Measurements from ENCODE around the gene PIK3CD. TPM values are rescaled to one million over a fixed set of nuclear protein-coding genes. Genes with fewer than 3 reads are reported as not detected.

PIK3CD gene
- total RNA-seq, 4 donors from 2014 or later: 4.1 to 11.8 (median 7.7) TPM

DNA sequence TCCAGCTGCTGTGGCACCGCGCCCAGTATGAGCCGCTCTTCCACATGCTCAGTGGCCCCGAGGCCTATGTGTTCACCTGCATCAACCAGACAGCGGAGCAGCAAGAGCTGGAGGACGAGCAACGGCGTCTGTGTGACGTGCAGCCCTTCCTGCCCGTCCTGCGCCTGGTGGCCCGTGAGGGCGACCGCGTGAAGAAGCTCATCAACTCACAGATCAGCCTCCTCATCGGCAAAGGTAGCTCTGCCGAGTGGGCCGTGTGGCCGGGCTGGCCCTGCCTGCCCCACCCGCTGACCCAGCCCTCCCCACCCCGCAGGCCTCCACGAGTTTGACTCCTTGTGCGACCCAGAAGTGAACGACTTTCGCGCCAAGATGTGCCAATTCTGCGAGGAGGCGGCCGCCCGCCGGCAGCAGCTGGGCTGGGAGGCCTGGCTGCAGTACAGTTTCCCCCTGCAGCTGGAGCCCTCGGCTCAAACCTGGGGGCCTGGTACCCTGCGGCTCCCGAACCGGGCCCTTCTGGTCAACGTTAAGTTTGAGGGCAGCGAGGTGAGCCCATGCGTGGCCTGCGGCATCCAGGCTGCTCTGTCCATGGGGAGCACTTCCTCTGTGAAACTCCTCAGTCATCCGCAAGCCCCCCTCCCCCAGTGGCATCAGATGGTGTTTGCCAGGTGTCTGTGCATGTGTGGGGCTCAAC, 64.2 kb downstream of the PIK3CD start:
- Histone ChIP-seq H3K9me3 (no peaks in the 10 kb centered on the region), H3K36me3 (peaks cover 4 to 87% (median 4%) of the 10 kb centered on the region in 3 donors), H3K4me1 (peaks cover 6 to 42% (median 14%) of the 10 kb centered on the region in 3 donors), H3K4me3 (peak overlapping the region in 1 of 4 donors; percentile 36), H3K27me3 (no peaks in the 10 kb centered on the region), H3K27ac (peak overlapping the region in 1 of 4 donors; percentile 76)
- WGBS, 2 donors: 100% methylated on average over 4 of the region's 40 CpGs; no CpG with 5 or more reads in 1 of the 2 donors
- TF ChIP-seq POLR2A (IDR thresholded peaks at IDR 0.05): no peak
- TF ChIP-seq, protein P1, sequence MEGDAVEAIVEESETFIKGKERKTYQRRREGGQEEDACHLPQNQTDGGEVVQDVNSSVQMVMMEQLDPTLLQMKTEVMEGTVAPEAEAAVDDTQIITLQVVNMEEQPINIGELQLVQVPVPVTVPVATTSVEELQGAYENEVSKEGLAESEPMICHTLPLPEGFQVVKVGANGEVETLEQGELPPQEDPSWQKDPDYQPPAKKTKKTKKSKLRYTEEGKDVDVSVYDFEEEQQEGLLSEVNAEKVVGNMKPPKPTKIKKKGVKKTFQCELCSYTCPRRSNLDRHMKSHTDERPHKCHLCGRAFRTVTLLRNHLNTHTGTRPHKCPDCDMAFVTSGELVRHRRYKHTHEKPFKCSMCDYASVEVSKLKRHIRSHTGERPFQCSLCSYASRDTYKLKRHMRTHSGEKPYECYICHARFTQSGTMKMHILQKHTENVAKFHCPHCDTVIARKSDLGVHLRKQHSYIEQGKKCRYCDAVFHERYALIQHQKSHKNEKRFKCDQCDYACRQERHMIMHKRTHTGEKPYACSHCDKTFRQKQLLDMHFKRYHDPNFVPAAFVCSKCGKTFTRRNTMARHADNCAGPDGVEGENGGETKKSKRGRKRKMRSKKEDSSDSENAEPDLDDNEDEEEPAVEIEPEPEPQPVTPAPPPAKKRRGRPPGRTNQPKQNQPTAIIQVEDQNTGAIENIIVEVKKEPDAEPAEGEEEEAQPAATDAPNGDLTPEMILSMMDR (IDR thresholded peaks at IDR 0.05): no peak
- no peak for DNase-seq
- intact Hi-C loops (cut with DNase I): no loop called here

DNA sequence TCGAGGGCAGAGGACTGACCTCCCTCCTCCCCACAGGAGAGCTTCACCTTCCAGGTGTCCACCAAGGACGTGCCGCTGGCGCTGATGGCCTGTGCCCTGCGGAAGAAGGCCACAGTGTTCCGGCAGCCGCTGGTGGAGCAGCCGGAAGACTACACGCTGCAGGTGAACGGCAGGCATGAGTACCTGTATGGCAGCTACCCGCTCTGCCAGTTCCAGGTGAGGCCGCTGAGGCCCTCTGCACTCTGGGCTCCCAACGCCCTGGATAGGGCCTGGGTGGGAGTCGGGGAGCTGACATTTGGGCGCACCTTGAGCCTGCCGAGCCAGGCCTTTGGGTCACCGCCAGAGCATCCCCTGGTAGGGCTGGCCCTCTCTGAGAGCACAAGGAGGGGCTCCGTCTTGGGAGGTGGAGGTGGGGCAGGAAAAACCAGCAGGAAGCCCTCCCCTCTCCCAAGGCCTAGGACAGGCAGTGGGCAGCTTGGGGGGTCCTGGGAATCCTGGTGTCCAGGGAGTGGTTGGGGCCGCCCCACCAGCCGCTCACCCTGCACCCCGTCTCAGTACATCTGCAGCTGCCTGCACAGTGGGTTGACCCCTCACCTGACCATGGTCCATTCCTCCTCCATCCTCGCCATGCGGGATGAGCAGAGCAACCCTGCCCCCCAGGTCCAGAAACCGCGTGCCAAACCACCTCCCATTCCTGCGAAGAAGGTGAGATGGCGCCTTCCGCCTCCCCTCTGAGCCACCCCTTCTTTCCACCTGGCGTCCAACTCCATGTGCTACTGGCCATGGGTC, 65.1 kb downstream of the PIK3CD start:
- Histone ChIP-seq H3K9me3 (no peaks in the 10 kb centered on the region), H3K36me3 (peaks cover 4 to 87% (median 4%) of the 10 kb centered on the region in 3 donors), H3K27me3 (no peaks in the 10 kb centered on the region), H3K4me1 (peaks cover 6 to 51% (median 14%) of the 10 kb centered on the region in 3 donors), H3K4me3 (peak overlapping the region in 3 of 4 donors; percentile 22 to 55 (median 36)), H3K27ac (peak overlapping the region; percentile 35 to 76 (median 64))
- intact Hi-C loops (cut with DNase I): no loop called here
- DNase-seq: no peak
- TF ChIP-seq, protein P1 (IDR thresholded peaks at IDR 0.05): no peak
- no peak for TF ChIP-seq POLR2A (IDR thresholded peaks at IDR 0.05)
- 93 to 95% methylated on average over 4 to 5 of the region's 29 CpGs for WGBS, 2 donors

GRCh38 chr1:9717193-9718005, 65.9 kb downstream of the PIK3CD start:
- H3K4me1 ChIP-seq: peaks cover 6 to 55% (median 14%) of the 10 kb centered on the region in 3 donors
- peak in 1 of 4 donors; percentile 48 for TF ChIP-seq POLR2A (IDR thresholded peaks at IDR 0.05)
- TF ChIP-seq, protein P1 (IDR thresholded peaks at IDR 0.05): no peak
- peak overlapping the region in 3 of 4 donors; percentile 22 to 55 (median 36) for H3K4me3 ChIP-seq
- DNase-seq: peak; percentile 70
- no peaks in the 10 kb centered on the region for H3K9me3 ChIP-seq
- whole genome bisulfite sequencing, 2 donors: 30 to 59% methylated on average over 4 to 7 of the region's 25 CpGs
- H3K27ac ChIP-seq: peak overlapping the region; percentile 35 to 76 (median 67)
- H3K36me3 ChIP-seq: peaks cover 11 to 87% (median 12%) of the 10 kb centered on the region in 3 donors
- intact Hi-C loops (cut with DNase I): no loop called here
- H3K27me3 ChIP-seq: no peaks in the 10 kb centered on the region

- TF ChIP-seq, protein P1 (IDR thresholded peaks at IDR 0.05): no peak
- no peak for TF ChIP-seq POLR2A (IDR thresholded peaks at IDR 0.05)
- peaks cover 18 to 87% (median 19%) of the 10 kb centered on the region in 3 donors for H3K36me3 ChIP-seq
- WGBS, 2 donors: 85 to 100% methylated on average over 1 to 10 of the region's 10 CpGs
- intact Hi-C loops (cut with DNase I): no loop called here
- peaks cover 6 to 55% (median 14%) of the 10 kb centered on the region in 3 donors for H3K4me1 ChIP-seq
- DNase-seq: no peak
- H3K4me3 ChIP-seq: peak overlapping the region in 1 of 4 donors; percentile 55
- peak overlapping the region in 3 of 4 donors; percentile 19 to 76 (median 74) for H3K27ac ChIP-seq
- no peaks in the 10 kb centered on the region for H3K27me3 ChIP-seq
- peaks cover 0 to 6% (median 4%) of the 10 kb centered on the region in 3 donors for H3K9me3 ChIP-seq
Measured at GRCh38 chr1:9718006-9718680, 66.6 kb downstream of the PIK3CD start.

Data from esophagus squamous epithelium (tissue), 5 donors.